NCI-H2029 treated with DMSO at 0.1 percent for 48 hours (cell line): Measurements from ENCODE around the gene ABCC4.

Experiments
- DNase-seq: peaks from one replicate; lab custom pipeline; 2025; lab: John Stamatoyannopoulos, UW

ABCC4 gene

DNA sequence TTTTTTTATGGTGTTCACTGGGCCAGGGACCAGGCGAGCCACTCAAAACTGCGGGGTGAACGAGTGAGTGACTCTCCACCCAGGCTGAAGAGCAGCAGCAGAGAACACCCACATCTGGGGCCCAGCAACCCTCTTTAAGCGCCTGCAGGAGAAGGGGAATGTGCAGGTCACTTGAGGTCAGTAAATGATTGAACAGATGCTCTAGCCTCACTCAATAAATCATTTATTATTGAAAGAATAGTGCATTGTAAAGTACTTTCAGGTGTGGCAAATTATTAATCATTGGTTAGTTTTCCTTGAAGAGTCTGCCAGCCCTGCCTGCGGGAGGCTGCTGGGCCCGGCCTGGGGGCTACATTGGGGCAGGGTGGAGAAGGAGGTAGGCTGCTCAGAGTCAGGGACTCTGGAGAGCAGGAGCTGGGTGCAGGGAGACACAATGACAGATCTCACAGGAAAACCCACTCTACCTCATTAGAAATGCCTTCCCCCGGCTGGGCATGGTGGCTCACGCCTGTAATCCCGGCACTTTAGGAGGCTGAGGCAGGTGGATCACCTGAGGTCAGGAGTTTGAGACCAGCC lies 42.5 kb downstream of the ABCC4 start:
- DNase-seq, result no peak

GRCh38 chr13:95258098-95258497 lies 43.2 kb downstream of the ABCC4 start:
- DNase-seq, result no peak

- DNase-seq, result no peak
Measured at GRCh38 chr13:95256091-95256490, 45.2 kb downstream of the ABCC4 start.

GRCh38 chr13:95255072-95255732 lies 46.0 kb downstream of the ABCC4 start:
- DNase-seq, result no peak

GRCh38 chr13:95254339-95254738 lies 46.9 kb downstream of the ABCC4 start:
- DNase-seq, result no peak

GRCh38 chr13:95253033-95253432 lies 48.2 kb downstream of the ABCC4 start:
- DNase-seq, result no peak

- DNase-seq, result no peak
Measured at GRCh38 chr13:95251641-95252040, 49.6 kb downstream of the ABCC4 start.

GRCh38 chr13:95250961-95251360 lies 50.3 kb downstream of the ABCC4 start:
- DNase-seq, result no peak

DNA sequence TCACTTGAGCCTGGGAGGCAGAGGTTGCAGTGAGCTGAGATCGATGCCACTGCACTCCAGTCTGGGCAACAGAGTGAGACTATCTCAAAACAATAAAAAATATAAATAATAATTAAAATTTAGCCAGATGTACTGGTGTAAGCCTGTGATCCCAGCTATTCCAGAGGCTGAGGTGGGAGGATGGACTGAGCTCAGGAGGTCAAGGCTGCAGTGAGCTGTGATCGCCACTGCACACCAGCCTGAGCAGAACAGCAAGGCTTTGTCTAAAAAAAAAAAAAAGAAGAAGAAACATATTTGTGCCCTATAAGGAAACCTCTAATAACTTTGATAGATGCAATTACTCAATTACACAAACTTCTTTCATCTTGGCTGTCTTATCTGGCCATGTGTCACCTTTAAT lies 52.3 kb downstream of the ABCC4 start:
- DNase-seq, result no peak

DNA sequence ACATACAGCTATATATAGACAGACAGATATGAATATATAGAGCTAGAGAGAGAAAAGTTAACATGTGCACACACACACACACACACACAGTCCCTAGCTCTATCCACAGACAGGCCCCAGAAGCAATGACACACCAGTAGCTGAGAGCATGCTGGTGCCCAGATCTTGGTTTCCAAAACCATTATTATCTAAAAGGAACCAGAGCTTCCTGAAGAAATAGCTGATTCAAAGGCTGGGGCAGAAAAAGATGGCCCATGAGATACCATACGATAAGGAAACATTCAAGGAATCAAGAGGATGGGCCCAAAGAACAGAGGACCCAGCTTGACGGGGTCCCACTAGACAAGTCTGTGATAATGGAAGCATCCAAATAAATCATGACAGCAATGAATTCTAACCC lies 53.4 kb downstream of the ABCC4 start:
- no peak for DNase-seq

GRCh38 chr13:95247171-95247570 lies 54.1 kb downstream of the ABCC4 start:
- no peak for DNase-seq

DNA sequence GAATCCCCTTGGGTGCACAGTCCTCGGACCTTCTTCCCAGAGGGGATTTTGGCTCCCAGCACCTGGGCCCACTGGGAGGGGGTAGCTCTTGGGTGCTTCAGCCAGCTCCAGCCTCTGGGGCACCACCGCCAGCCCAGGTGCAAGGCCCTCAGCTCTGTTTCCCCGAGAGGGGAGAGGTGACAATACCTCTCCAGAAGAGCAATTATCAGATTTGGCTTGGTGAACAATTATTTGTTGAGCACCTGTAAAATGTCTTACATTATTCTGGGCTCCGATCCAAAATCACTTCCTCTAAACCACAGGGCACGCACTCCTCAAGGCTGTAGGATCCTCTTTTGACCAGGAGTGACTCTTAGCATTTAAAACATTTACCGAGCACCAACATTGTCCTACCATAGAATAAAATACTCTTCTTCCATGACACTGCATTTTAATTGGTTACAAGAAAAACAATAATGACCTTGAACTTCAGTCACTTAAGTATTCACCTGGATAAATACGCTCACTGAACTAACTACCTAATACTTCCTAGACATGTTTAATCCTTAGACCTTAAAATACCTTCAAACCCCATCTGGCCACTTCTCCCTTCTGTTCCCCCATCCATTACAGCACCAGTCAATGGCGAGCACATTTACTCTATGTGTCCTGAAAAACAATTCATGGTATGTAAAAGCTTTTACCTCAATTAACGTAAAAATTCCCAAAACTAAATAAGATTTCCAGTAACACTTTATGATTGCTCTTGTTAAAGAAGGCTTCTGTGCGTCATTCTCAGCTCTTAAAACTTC lies 54.8 kb downstream of the ABCC4 start:
- DNase-seq, result peak; percentile 83

DNA sequence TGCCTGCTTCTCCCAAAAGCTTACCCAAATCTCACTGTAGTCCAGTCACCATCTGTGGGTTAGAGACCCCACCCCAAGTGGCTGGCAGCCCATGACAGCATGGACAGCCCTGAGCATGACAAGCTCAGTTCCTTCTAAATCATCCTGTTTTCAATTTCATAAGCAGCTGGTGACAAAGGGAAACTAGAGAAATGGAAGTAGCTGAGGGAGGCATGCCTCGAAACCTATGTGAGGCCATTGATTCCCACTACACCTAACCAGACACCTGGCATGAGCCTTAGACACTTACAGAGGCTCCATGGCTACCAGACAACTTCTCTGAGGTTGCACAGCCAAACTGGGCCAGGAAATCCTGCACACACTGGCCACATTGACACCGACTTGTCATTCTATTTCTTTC lies 56.2 kb downstream of the ABCC4 start:
- DNase-seq, result no peak

- no peak for DNase-seq
Measured at GRCh38 chr13:95243207-95243606, 58.0 kb downstream of the ABCC4 start.

- no peak for DNase-seq
Measured at GRCh38 chr13:95241321-95241720, 59.9 kb downstream of the ABCC4 start.

DNA sequence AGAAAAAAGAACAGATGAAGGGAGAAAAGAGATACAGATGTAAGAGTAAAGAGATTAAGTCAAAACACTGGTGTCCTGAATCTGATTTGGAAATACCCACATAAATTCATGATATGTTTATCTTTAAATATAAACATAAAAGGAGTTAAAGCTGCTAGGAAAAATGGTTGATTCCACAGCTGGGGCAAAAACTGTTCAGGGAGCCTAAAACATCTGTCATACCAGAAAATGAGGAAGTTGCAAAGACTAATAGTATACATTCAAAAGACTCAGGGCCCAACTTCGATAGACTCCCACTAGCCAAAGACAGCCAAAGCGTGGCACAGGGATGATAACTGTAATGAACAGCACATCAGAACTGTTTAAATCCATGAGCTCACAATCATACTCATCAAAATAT lies 62.0 kb downstream of the ABCC4 start:
- DNase-seq, result no peak

- no peak for DNase-seq
Measured at GRCh38 chr13:95237310-95237870, 63.9 kb downstream of the ABCC4 start.

GRCh38 chr13:95236774-95237173 lies 64.5 kb downstream of the ABCC4 start:
- DNase-seq, result no peak

DNA sequence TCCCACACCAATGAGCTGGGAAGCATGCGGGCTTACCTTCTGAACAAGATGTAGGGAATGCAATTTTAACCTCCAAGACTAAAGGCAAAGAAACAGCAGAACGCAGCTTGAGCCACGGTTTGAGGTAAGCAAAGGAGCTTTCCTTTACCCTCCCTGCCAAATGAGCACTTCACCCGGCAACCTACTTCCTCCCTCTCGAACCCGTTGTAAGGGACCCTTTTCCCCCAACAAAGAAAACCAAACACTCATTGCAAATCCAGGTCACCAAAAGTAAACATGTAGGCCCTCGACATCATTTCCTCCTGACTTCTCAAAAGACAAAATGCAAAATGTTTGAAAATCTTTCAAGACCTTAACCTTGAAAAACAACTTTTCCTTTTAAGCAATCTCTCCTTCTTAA lies 65.3 kb downstream of the ABCC4 start:
- DNase-seq, result no peak

DNA sequence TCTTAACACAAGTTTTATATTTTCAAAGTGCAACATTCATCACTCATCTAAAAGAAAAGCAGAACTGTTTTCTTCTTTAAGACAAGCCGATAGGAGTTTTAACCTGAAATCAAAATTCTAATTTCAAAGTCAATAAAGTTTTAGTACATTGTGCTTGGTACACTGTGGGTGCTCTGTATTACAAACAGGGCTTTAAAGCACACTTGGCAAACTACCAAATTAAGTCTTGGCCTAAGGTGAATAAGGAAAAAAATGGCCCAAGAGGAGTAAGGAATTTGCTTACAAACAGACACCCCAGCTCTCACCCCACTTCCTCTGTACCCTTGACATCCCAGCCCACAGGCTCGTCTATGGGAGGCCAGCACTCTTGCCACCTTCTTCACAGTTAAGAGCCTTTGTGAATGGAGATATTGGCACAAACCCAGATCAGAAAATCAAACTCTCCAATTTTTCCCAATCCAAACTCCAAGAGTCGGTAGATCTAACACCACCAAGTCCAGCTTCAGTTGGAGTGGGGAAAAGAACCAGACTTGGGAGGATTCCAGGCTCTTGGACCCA lies 66.0 kb downstream of the ABCC4 start:
- DNase-seq, result no peak

GRCh38 chr13:95234242-95234641 lies 67.0 kb downstream of the ABCC4 start:
- no peak for DNase-seq

- DNase-seq, result no peak
Measured at GRCh38 chr13:95233026-95233635, 68.1 kb downstream of the ABCC4 start.
